ENCODE data around the gene LPCAT1.
"Not testable (repeated sequence)": the region's sequence is repeated elsewhere in the genome, so short reads cannot be mapped to it uniquely, and the experiment has no call there.

Gene LPCAT1

DNA sequence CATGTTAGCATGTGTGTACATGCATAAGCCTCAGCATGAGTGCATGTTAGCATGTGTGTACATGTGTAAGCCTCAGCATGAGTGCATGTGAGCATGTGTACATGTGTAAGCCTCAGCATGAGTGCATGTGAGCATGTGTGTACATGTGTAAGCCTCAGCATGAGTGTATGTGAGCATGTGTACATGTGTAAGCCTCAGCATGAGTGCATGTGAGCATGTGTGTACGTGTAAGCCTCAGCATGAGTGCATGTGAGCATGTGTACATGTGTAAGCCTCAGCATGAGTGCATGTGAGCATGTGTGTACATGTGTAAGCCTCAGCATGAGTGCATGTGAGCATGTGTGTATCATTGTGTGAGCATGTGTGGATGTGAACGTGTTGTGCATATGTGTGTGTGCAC lies 64.3 kb downstream of the LPCAT1 start:
- H3K9ac ChIP-seq (ENCODE audit: low read length in 2 of 2); H3K27me3 ChIP-seq (ENCODE audit: control insufficient read depth in 1 of 2, insufficient read depth in 2 of 2, low read length in 2 of 2); H3K4me3 ChIP-seq (ENCODE audit: low read length in 2 of 2); H3K4me1 ChIP-seq (ENCODE audit: control insufficient read depth, insufficient read depth, low read length); H3K9me3 ChIP-seq (ENCODE audit: control insufficient read depth in 2 of 2, low read length in 2 of 2); H3K27ac ChIP-seq (ENCODE audit: low read length): not testable (repeated sequence)
- H3K36me3 ChIP-seq (ENCODE audit: control insufficient read depth in 2 of 2, insufficient read depth in 2 of 2, low read length in 2 of 2), result peaks cover 19 to 29% of the 10 kb centered on the region in 2 donors

- H3K4me1 ChIP-seq (ENCODE audit: control insufficient read depth, insufficient read depth, low read length); H3K9me3 ChIP-seq (ENCODE audit: control insufficient read depth in 2 of 2, low read length in 2 of 2); H3K27me3 ChIP-seq (ENCODE audit: control insufficient read depth in 1 of 2, insufficient read depth in 2 of 2, low read length in 2 of 2); H3K27ac ChIP-seq (ENCODE audit: low read length); H3K36me3 ChIP-seq (ENCODE audit: control insufficient read depth in 2 of 2, insufficient read depth in 2 of 2, low read length in 2 of 2); H3K9ac ChIP-seq (ENCODE audit: low read length in 2 of 2); H3K4me3 ChIP-seq (ENCODE audit: low read length in 2 of 2): not testable (repeated sequence)
Measured at GRCh38 chr5:1456110-1456881, 67.5 kb downstream of the LPCAT1 start.

- Histone ChIP-seq H3K36me3 (ENCODE audit: control insufficient read depth in 2 of 2, insufficient read depth in 2 of 2, low read length in 2 of 2) (no peaks in the 10 kb centered on the region), H3K9me3 (ENCODE audit: control insufficient read depth in 2 of 2, low read length in 2 of 2) (peaks cover 0 to 7% of the 10 kb centered on the region in 2 donors), H3K4me1 (ENCODE audit: control insufficient read depth, insufficient read depth, low read length) (no peaks in the 10 kb centered on the region)
Measured at GRCh38 chr5:1453613-1454012, 70.1 kb downstream of the LPCAT1 start.

DNA sequence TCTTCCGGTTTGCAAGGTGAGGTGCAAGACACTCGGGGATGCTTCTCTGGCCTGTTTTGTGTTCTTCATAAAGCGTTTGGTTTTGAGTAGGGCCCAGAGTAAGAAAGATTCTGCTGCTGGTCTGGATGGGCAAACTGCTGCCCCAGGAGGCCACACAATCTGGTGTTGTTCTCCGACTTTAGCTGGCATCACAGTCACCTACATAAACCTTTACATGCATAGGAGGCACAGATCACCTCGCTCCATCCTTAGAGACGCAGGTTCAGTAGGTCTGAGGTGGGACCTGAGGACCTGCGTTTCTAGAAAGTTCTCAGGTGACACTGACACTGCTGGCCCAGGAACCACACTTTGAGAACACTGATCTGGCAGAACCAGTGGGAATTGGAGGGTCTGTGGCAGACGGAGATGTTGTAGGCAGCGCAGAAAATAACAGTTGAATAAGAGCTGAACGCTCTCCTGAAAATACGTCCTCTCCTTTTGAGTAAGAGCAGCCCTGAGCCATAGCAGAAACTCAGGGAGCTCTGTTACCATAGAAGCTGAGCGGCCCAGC lies 74.6 kb downstream of the LPCAT1 start:
- peaks cover 23 to 31% of the 10 kb centered on the region in 2 donors for H3K27me3 ChIP-seq (ENCODE audit: control insufficient read depth in 1 of 2, insufficient read depth in 2 of 2, low read length in 2 of 2)
- peaks cover 0 to 7% of the 10 kb centered on the region in 2 donors for H3K9me3 ChIP-seq (ENCODE audit: control insufficient read depth in 2 of 2, low read length in 2 of 2)
- H3K36me3 ChIP-seq (ENCODE audit: control insufficient read depth in 2 of 2, insufficient read depth in 2 of 2, low read length in 2 of 2), result no peaks in the 10 kb centered on the region
- peaks cover 10% of the 10 kb centered on the region for H3K4me1 ChIP-seq (ENCODE audit: control insufficient read depth, insufficient read depth, low read length)
- no peak overlapping the region for H3K9ac ChIP-seq (ENCODE audit: low read length in 2 of 2)
- no peak overlapping the region for H3K27ac ChIP-seq (ENCODE audit: low read length)
- no peak overlapping the region for H3K4me3 ChIP-seq (ENCODE audit: low read length in 2 of 2)

More at GRCh38 chr5:1453613-1454012, 70.1 kb downstream of the LPCAT1 start:
- Histone ChIP-seq H3K9ac (ENCODE audit: low read length in 2 of 2) (no peak overlapping the region), H3K27me3 (ENCODE audit: control insufficient read depth in 1 of 2, insufficient read depth in 2 of 2, low read length in 2 of 2) (peaks cover 3% of the 10 kb centered on the region in 2 donors), H3K4me3 (ENCODE audit: low read length in 2 of 2) (no peak overlapping the region), H3K27ac (ENCODE audit: low read length) (no peak overlapping the region)

DNA sequence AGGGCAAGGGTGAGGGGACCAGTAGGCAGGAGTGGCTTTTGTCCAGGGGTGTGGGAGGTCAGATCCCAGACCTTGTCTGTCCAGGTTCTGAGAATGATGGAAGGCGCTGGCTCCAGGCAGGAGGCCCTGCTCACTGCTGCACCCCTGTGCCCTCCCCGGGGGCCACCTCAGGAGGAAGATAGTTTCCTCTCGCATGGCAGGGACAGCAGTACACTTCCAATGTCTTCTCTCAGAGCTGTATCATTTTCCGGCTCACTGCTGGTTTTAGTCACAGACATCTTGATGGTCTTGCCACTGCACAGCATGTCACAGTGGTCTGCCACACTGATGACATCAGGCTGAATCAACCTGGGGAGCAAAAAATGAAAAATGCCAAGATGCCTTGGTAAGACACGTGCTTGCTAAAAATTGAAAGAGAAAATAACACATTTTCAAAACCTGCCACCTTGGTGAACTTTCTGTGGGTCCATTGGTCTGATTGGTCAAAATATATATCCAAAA lies 75.2 kb downstream of the LPCAT1 start:
- Histone ChIP-seq H3K4me1 (ENCODE audit: control insufficient read depth, insufficient read depth, low read length) (peaks cover 10% of the 10 kb centered on the region), H3K4me3 (ENCODE audit: low read length in 2 of 2) (no peak overlapping the region), H3K9me3 (ENCODE audit: control insufficient read depth in 2 of 2, low read length in 2 of 2) (peaks cover 0 to 2% of the 10 kb centered on the region in 2 donors), H3K9ac (ENCODE audit: low read length in 2 of 2) (no peak overlapping the region), H3K36me3 (ENCODE audit: control insufficient read depth in 2 of 2, insufficient read depth in 2 of 2, low read length in 2 of 2) (no peaks in the 10 kb centered on the region), H3K27me3 (ENCODE audit: control insufficient read depth in 1 of 2, insufficient read depth in 2 of 2, low read length in 2 of 2) (peaks cover 26 to 37% of the 10 kb centered on the region in 2 donors), H3K27ac (ENCODE audit: low read length) (no peak overlapping the region)

DNA sequence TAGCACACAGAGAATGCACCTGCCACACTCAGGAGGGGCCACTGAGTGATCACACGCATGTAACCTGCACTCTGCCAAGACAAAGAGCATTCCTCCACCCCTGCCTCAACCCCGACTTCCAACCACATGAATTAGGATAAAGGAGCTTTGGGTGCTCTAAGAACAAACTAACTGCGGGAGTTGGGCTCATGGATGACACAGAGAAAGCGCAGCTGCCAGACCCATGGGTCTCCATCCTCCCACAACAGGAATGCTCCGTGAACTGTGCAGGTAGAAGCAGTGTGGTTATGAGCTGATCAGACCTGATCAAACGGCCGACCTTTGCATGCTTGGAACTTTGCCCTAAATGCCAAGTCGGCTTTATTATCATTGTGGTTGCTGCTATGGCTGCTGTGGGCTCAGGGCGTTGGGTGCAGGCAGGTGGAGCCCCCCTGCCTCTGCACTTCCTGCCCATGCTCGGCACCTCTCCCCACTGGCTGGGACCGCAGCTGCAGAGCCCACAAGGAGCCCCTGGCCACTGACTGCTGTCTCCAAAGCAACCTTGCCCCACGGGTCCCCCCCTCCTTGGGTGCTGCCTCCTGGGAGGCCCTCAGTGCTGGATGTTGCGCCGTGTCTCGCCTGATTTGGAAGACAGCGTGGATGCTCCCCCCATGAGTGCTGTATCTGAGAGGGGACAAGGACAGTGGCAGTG lies 75.9 kb downstream of the LPCAT1 start:
- Histone ChIP-seq H3K4me3 (ENCODE audit: low read length in 2 of 2) (no peak overlapping the region), H3K27me3 (ENCODE audit: control insufficient read depth in 1 of 2, insufficient read depth in 2 of 2, low read length in 2 of 2) (peaks cover 32 to 45% of the 10 kb centered on the region in 2 donors), H3K9me3 (ENCODE audit: control insufficient read depth in 2 of 2, low read length in 2 of 2) (no peaks in the 10 kb centered on the region), H3K27ac (ENCODE audit: low read length) (no peak overlapping the region), H3K9ac (ENCODE audit: low read length in 2 of 2) (no peak overlapping the region), H3K4me1 (ENCODE audit: control insufficient read depth, insufficient read depth, low read length) (peaks cover 10% of the 10 kb centered on the region), H3K36me3 (ENCODE audit: control insufficient read depth in 2 of 2, insufficient read depth in 2 of 2, low read length in 2 of 2) (no peaks in the 10 kb centered on the region)

GRCh38 chr5:1446602-1447343 lies 77.0 kb downstream of the LPCAT1 start:
- Histone ChIP-seq H3K27me3 (ENCODE audit: control insufficient read depth in 1 of 2, insufficient read depth in 2 of 2, low read length in 2 of 2) (peaks cover 32 to 55% of the 10 kb centered on the region in 2 donors), H3K27ac (ENCODE audit: low read length) (no peak overlapping the region), H3K4me3 (ENCODE audit: low read length in 2 of 2) (no peak overlapping the region), H3K9me3 (ENCODE audit: control insufficient read depth in 2 of 2, low read length in 2 of 2) (no peaks in the 10 kb centered on the region), H3K36me3 (ENCODE audit: control insufficient read depth in 2 of 2, insufficient read depth in 2 of 2, low read length in 2 of 2) (no peaks in the 10 kb centered on the region), H3K9ac (ENCODE audit: low read length in 2 of 2) (no peak overlapping the region), H3K4me1 (ENCODE audit: control insufficient read depth, insufficient read depth, low read length) (peaks cover 10% of the 10 kb centered on the region)

GRCh38 chr5:1445689-1446601 lies 77.8 kb downstream of the LPCAT1 start:
- no peak overlapping the region for H3K4me3 ChIP-seq (ENCODE audit: low read length in 2 of 2)
- H3K27me3 ChIP-seq (ENCODE audit: control insufficient read depth in 1 of 2, insufficient read depth in 2 of 2, low read length in 2 of 2), result peaks cover 36 to 63% of the 10 kb centered on the region in 2 donors
- no peak overlapping the region for H3K27ac ChIP-seq (ENCODE audit: low read length)
- peaks cover 10% of the 10 kb centered on the region for H3K4me1 ChIP-seq (ENCODE audit: control insufficient read depth, insufficient read depth, low read length)
- H3K9ac ChIP-seq (ENCODE audit: low read length in 2 of 2), result no peak overlapping the region
- H3K9me3 ChIP-seq (ENCODE audit: control insufficient read depth in 2 of 2, low read length in 2 of 2), result no peaks in the 10 kb centered on the region
- H3K36me3 ChIP-seq (ENCODE audit: control insufficient read depth in 2 of 2, insufficient read depth in 2 of 2, low read length in 2 of 2), result no peaks in the 10 kb centered on the region

- Histone ChIP-seq H3K27me3 (ENCODE audit: control insufficient read depth in 1 of 2, insufficient read depth in 2 of 2, low read length in 2 of 2) (peaks cover 38 to 67% of the 10 kb centered on the region in 2 donors), H3K9ac (ENCODE audit: low read length in 2 of 2) (no peak within 1 kb of the TSS), H3K4me1 (ENCODE audit: control insufficient read depth, insufficient read depth, low read length) (peaks cover 10% of the 10 kb centered on the region), H3K9me3 (ENCODE audit: control insufficient read depth in 2 of 2, low read length in 2 of 2) (peaks cover 3 to 5% of the 10 kb centered on the region in 2 donors), H3K4me3 (ENCODE audit: low read length in 2 of 2) (peak within 1 kb of the TSS in 1 of 2 donors; percentile 29), H3K27ac (ENCODE audit: low read length) (no peak within 1 kb of the TSS), H3K36me3 (ENCODE audit: control insufficient read depth in 2 of 2, insufficient read depth in 2 of 2, low read length in 2 of 2) (no peaks in the 10 kb centered on the region)
Measured at GRCh38 chr5:1445313-1445688, 78.5 kb downstream of the LPCAT1 start, which contains the start of gene SLC6A3. Gene SLC6A3, minus strand, starts transcription at chr5:1445440. Its CDS starts 2,243 bp downstream, at chr5:1443197.

All from stomach smooth muscle (tissue), 2 donors.